ENCODE measurements around the gene SUPT4H1.
A peak's percentile ranks its signal among the peaks of the same experiment; 100 is the strongest.

SUPT4H1 gene

GRCh38 chr17:58332778-58333735 is 18.9 kb downstream of the SUPT4H1 start:
- DNase-seq (ENCODE audit: low spot score in 2 of 2): peak in 1 of 2 donors; percentile 90
- Mint-ChIP-seq H3K4me1 (peaks cover 90% of the 10 kb centered on the region), H3K36me3 (peaks cover 100% of the 10 kb centered on the region), H3K4me3 (peak overlapping the region; percentile 100), H3K27ac (peak overlapping the region; percentile 100), H3K9me3 (no peaks in the 10 kb centered on the region)
- no peak for ATAC-seq

- peaks cover 90% of the 10 kb centered on the region for H3K4me1 Mint-ChIP-seq
These were observed 19.9 kb downstream of the SUPT4H1 start for GRCh38 chr17:58331815-58332777.

GRCh38 chr17:58330997-58331814 is 20.8 kb downstream of the SUPT4H1 start:
- peak; percentile 59 to 88 for DNase-seq (ENCODE audit: low spot score in 2 of 2)
- H3K4me3 Mint-ChIP-seq: peak overlapping the region; percentile 100
- H3K9me3 Mint-ChIP-seq: no peaks in the 10 kb centered on the region
- H3K36me3 Mint-ChIP-seq: peaks cover 100% of the 10 kb centered on the region
- no peak for ATAC-seq
- H3K27ac Mint-ChIP-seq: peak overlapping the region; percentile 100
- peaks cover 90% of the 10 kb centered on the region for H3K4me1 Mint-ChIP-seq

More at GRCh38 chr17:58331815-58332777, 19.9 kb downstream of the SUPT4H1 start:
- Mint-ChIP-seq H3K4me3 (peak overlapping the region; percentile 100), H3K27ac (peak overlapping the region; percentile 100), H3K36me3 (peaks cover 100% of the 10 kb centered on the region), H3K9me3 (no peaks in the 10 kb centered on the region)
- ATAC-seq: peak; percentile 17
- DNase-seq (ENCODE audit: low spot score in 2 of 2): peak; percentile 86 to 97

GRCh38 chr17:58330538-58330996 is 21.4 kb downstream of the SUPT4H1 start:
- Mint-ChIP-seq H3K4me1 (peaks cover 90% of the 10 kb centered on the region), H3K4me3 (peak overlapping the region; percentile 100), H3K27ac (peak overlapping the region; percentile 100), H3K36me3 (peaks cover 100% of the 10 kb centered on the region), H3K9me3 (no peaks in the 10 kb centered on the region)
- ATAC-seq (peak; percentile 1), DNase-seq (ENCODE audit: low spot score in 2 of 2) (peak in 1 of 2 donors; percentile 79)

- Mint-ChIP-seq H3K9me3 (no peaks in the 10 kb centered on the region), H3K4me1 (peaks cover 91% of the 10 kb centered on the region), H3K4me3 (peak overlapping the region; percentile 100), H3K27ac (peak overlapping the region; percentile 100), H3K36me3 (peaks cover 100% of the 10 kb centered on the region)
- ATAC-seq (peak; percentile 52), DNase-seq (ENCODE audit: low spot score in 2 of 2) (peak in 1 of 2 donors; percentile 78)
These were observed 22.0 kb downstream of the SUPT4H1 start for GRCh38 chr17:58329810-58330537.

- Mint-ChIP-seq H3K9me3 (no peaks in the 10 kb centered on the region), H3K27ac (peak overlapping the region; percentile 100), H3K36me3 (peaks cover 98% of the 10 kb centered on the region), H3K4me1 (peaks cover 87% of the 10 kb centered on the region), H3K4me3 (peak overlapping the region; percentile 100)
- ATAC-seq (peak; percentile 56), DNase-seq (ENCODE audit: low spot score in 2 of 2) (peak; percentile 68 to 91)
These were observed 22.8 kb downstream of the SUPT4H1 start for GRCh38 chr17:58329035-58329809.

- DNase-seq (ENCODE audit: low spot score in 2 of 2) (peak; percentile 70 to 92), ATAC-seq (peak; percentile 1)
- H3K4me1 Mint-ChIP-seq: peaks cover 86% of the 10 kb centered on the region
- peaks cover 98% of the 10 kb centered on the region for H3K36me3 Mint-ChIP-seq
- peak within 1 kb of the TSS; percentile 100 for H3K27ac Mint-ChIP-seq
- peak within 1 kb of the TSS; percentile 100 for H3K4me3 Mint-ChIP-seq
- no peaks in the 10 kb centered on the region for H3K9me3 Mint-ChIP-seq
These were observed 23.6 kb downstream of the SUPT4H1 start, which contains the start of gene TSPOAP1 for GRCh38 chr17:58328195-58329034. Gene TSPOAP1 (minus strand): TSS chr17:58328795. CDS start chr17:58327920, 875 bp downstream.

GRCh38 chr17:58327363-58328194 is 24.4 kb downstream of the SUPT4H1 start:
- ATAC-seq (no peak), DNase-seq (ENCODE audit: low spot score in 2 of 2) (peak in 1 of 2 donors; percentile 89)
- peak overlapping the region; percentile 100 for H3K4me3 Mint-ChIP-seq
- peaks cover 86% of the 10 kb centered on the region for H3K4me1 Mint-ChIP-seq
- peak overlapping the region; percentile 100 for H3K27ac Mint-ChIP-seq
- peaks cover 98% of the 10 kb centered on the region for H3K36me3 Mint-ChIP-seq
- no peaks in the 10 kb centered on the region for H3K9me3 Mint-ChIP-seq

GRCh38 chr17:58326609-58327362 is 25.2 kb downstream of the SUPT4H1 start:
- ATAC-seq (no peak), DNase-seq (ENCODE audit: low spot score in 2 of 2) (peak in 1 of 2 donors; percentile 76)
- Mint-ChIP-seq H3K27ac (peak overlapping the region; percentile 100), H3K4me1 (peaks cover 87% of the 10 kb centered on the region), H3K9me3 (no peaks in the 10 kb centered on the region), H3K4me3 (peak overlapping the region; percentile 100), H3K36me3 (peaks cover 98% of the 10 kb centered on the region)

GRCh38 chr17:58325976-58326468 is 26.0 kb downstream of the SUPT4H1 start:
- peaks cover 85% of the 10 kb centered on the region for H3K4me1 Mint-ChIP-seq
- no peaks in the 10 kb centered on the region for H3K9me3 Mint-ChIP-seq
- peaks cover 98% of the 10 kb centered on the region for H3K36me3 Mint-ChIP-seq
- no peak for DNase-seq (ENCODE audit: low spot score in 2 of 2)
- ATAC-seq: no peak
- H3K4me3 Mint-ChIP-seq: peak overlapping the region; percentile 100
- peak overlapping the region; percentile 100 for H3K27ac Mint-ChIP-seq

- H3K4me1 Mint-ChIP-seq: peaks cover 78% of the 10 kb centered on the region
- DNase-seq (ENCODE audit: low spot score in 2 of 2) (no peak), ATAC-seq (no peak)
- peak overlapping the region; percentile 100 for H3K27ac Mint-ChIP-seq
- H3K4me3 Mint-ChIP-seq: peak overlapping the region; percentile 34
- H3K9me3 Mint-ChIP-seq: no peaks in the 10 kb centered on the region
- H3K36me3 Mint-ChIP-seq: peaks cover 98% of the 10 kb centered on the region
These were observed 26.7 kb downstream of the SUPT4H1 start for GRCh38 chr17:58325289-58325726.

Data from stimulated activated effector memory CD8-positive, alpha-beta T cell treated with anti-CD3 and anti-CD28 coated beads, Interleukin-12 subunit alpha, Interleukin-12 subunit beta, amount 100 ng/mL, for 72 hours (primary cell).